Measurements from ENCODE around the gene MAN1A1.

DNA sequence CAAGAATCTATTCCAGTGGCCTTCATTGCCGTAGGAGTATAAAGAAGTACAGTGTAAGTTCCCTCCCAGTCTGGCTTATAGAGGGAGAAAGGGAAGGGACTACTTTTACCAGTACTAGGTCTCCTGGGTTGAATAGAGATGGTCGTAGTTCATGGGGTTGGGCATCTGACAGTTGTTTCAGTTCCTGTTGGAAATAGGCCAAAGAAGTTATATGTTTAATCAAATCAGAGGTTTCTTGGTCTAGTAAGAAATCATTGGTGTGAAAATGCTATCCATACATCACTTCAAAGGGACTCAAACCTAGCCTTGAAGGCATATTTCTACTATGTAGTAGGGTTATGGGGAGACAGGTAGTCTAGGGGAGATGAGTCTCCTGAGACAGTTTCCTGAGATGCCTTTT is 45.6 kb upstream of the MAN1A1 start:
- TF ChIP-seq POLR2AphosphoS5 (IDR thresholded peaks at IDR 0.05; ENCODE audit: low read depth, low read length): no peak
- TF ChIP-seq, protein P1, sequence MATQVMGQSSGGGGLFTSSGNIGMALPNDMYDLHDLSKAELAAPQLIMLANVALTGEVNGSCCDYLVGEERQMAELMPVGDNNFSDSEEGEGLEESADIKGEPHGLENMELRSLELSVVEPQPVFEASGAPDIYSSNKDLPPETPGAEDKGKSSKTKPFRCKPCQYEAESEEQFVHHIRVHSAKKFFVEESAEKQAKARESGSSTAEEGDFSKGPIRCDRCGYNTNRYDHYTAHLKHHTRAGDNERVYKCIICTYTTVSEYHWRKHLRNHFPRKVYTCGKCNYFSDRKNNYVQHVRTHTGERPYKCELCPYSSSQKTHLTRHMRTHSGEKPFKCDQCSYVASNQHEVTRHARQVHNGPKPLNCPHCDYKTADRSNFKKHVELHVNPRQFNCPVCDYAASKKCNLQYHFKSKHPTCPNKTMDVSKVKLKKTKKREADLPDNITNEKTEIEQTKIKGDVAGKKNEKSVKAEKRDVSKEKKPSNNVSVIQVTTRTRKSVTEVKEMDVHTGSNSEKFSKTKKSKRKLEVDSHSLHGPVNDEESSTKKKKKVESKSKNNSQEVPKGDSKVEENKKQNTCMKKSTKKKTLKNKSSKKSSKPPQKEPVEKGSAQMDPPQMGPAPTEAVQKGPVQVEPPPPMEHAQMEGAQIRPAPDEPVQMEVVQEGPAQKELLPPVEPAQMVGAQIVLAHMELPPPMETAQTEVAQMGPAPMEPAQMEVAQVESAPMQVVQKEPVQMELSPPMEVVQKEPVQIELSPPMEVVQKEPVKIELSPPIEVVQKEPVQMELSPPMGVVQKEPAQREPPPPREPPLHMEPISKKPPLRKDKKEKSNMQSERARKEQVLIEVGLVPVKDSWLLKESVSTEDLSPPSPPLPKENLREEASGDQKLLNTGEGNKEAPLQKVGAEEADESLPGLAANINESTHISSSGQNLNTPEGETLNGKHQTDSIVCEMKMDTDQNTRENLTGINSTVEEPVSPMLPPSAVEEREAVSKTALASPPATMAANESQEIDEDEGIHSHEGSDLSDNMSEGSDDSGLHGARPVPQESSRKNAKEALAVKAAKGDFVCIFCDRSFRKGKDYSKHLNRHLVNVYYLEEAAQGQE (IDR thresholded peaks at IDR 0.05; ENCODE audit: insufficient read depth in 1 of 2, low read depth in 2 of 2, low read length in 2 of 2): no peak
- TF ChIP-seq SIN3A (IDR thresholded peaks at IDR 0.05; ENCODE audit: borderline replicate concordance, insufficient read depth, low read length): no peak
- no peak for TF ChIP-seq TAF1 (IDR thresholded peaks at IDR 0.05; ENCODE audit: borderline replicate concordance, insufficient read depth, low read length)
- no peak for TF ChIP-seq FOXP2 (optimal IDR thresholded peaks at IDR 0.05; ENCODE audit: borderline replicate concordance, extremely low read depth, extremely low read length, insufficient read depth)
